GM19351 (cell line): ENCODE results near the gene DOHH.
"Not testable (repeated sequence)": the region's sequence is repeated elsewhere in the genome, so short reads cannot be mapped to it uniquely, and the experiment has no call there.

Experiments
- ATAC-seq: cut with Tn5 transposase; IDR thresholded peaks from one replicate; pipeline ENCODE4 v1.9.1; 2021; ENCODE audit warnings: mild to moderate bottlenecking, moderate library complexity; ENCODE audit not compliant: unreplicated experiment

DOHH gene

GRCh38 chr19:3462991-3463713, 37.3 kb downstream of the DOHH start:
- no peak for ATAC-seq

GRCh38 chr19:3459965-3460582, 40.4 kb downstream of the DOHH start:
- no peak for ATAC-seq

GRCh38 chr19:3459089-3459881, 41.2 kb downstream of the DOHH start:
- no peak for ATAC-seq

- ATAC-seq, result no peak
Measured at GRCh38 chr19:3458229-3459088, 42.0 kb downstream of the DOHH start.

- no peak for ATAC-seq
Measured at GRCh38 chr19:3457528-3458228, 42.8 kb downstream of the DOHH start.

- no peak for ATAC-seq
Measured at GRCh38 chr19:3456925-3457527, 43.4 kb downstream of the DOHH start.

- no peak for ATAC-seq
Measured at GRCh38 chr19:3455960-3456601, 44.4 kb downstream of the DOHH start.

GRCh38 chr19:3455393-3455955, 45.0 kb downstream of the DOHH start:
- no peak for ATAC-seq

GRCh38 chr19:3454656-3455392, 45.6 kb downstream of the DOHH start:
- ATAC-seq, result no peak

- ATAC-seq, result no peak
Measured at GRCh38 chr19:3453840-3454239, 46.6 kb downstream of the DOHH start.

- not testable (repeated sequence) for ATAC-seq
Measured at GRCh38 chr19:3452942-3453214, 47.6 kb downstream of the DOHH start.

- no peak for ATAC-seq
Measured at GRCh38 chr19:3452171-3452941, 48.1 kb downstream of the DOHH start.

- no peak for ATAC-seq
Measured at GRCh38 chr19:3451451-3451866, 49.0 kb downstream of the DOHH start.

- no peak for ATAC-seq
Measured at GRCh38 chr19:3450796-3451411, 49.6 kb downstream of the DOHH start.

- ATAC-seq, result no peak
Measured at GRCh38 chr19:3448616-3449334, 51.7 kb downstream of the DOHH start.

GRCh38 chr19:3446657-3447056, 53.8 kb downstream of the DOHH start:
- ATAC-seq, result not testable (repeated sequence)
